ENCODE data around the gene HLA-C. TPM values are rescaled to one million over a fixed set of nuclear protein-coding genes. Genes with fewer than 3 reads are reported as not detected.

HLA-C gene
- total RNA-seq = 100 to 1,000 TPM; 736 to 755 TPM

DNA sequence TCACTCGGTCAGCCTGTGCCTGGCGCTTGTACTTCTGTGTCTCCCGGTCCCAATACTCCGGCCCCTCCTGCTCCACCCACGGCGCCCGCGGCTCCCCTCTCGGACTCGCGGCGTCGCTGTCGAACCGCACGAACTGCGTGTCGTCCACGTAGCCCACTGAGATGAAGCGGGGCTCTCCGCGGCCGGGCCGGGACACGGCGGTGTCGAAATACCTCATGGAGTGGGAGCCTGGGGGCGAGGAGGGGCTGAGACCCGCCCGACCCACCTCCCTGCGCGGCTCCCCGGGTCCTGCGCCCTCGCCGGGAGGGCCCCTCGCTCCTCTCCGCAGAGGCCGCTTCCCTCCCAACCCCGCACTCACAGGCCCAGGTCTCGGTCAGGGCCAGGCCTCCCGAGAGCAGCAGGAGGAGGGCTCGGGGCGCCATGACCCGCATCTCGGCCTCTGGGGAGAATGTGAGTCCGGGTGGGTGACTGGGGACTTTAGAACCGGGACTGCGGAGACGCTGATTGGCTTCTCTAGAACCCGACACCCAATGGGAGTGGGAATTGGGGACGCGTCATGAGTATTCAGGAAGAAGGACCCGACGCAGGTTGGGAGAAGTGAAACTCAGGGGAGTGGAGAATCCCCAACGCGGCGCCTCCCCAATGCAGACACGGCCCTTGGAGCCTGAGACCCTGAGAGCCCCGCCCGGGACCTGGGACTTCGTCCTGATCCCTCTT, at the start of gene HLA-C:
TSS of gene HLA-C (minus strand) at position 452 of the 717 bp plus-strand sequence. CDS start at position 431, 21 bp downstream.
- no peaks in the 10 kb centered on the region for H3K9me3 Mint-ChIP-seq
- DNase-seq = peak; percentile 87
- H3K27ac Mint-ChIP-seq = peak within 1 kb of the TSS; percentile 98
- H3K27me3 Mint-ChIP-seq = peaks cover 3% of the 10 kb centered on the region
- H3K4me1 Mint-ChIP-seq = peaks cover 47% of the 10 kb centered on the region
- peak within 1 kb of the TSS; percentile 90 for H3K4me3 Mint-ChIP-seq
- H3K36me3 Mint-ChIP-seq = peaks cover 51% of the 10 kb centered on the region

DNA sequence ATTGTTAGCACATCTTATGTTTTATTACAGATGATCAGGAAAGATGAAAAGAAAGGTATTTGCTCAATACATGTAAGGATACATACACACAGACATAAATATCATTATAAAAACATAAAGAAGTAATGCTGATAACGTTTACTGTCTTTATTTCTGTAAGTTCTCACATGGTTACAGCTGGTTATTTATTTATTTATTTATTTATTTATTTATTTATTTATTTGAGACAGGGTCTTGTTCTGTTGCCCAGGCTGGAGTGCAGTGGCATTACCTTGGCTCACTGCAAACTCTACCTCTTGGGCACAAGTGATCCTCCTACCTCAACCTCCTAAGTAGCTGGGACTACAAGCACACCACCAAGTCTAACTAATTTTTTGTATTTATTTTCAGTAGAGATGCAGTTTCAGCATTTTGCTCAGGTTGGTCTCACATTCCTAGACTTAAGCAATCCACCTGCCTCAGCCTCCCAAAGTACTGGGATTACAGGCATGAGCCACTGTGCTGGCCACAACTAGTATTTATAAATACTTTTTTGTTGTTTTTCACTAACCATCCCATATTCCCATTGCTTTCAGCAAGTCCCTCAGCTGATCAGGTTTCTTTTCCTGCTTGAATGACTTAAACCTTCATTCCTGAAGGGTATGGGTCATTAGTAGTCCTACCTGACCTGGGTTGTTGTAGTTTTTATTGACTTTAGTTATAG, 49.3 kb upstream of the HLA-C start:
- no peak overlapping the region for H3K27ac Mint-ChIP-seq
- no peak for DNase-seq
- H3K4me3 Mint-ChIP-seq = no peak overlapping the region
- no peaks in the 10 kb centered on the region for H3K4me1 Mint-ChIP-seq
- H3K36me3 Mint-ChIP-seq = peaks cover 2% of the 10 kb centered on the region
- H3K9me3 Mint-ChIP-seq = peaks cover 2% of the 10 kb centered on the region
- H3K27me3 Mint-ChIP-seq = peaks cover 41% of the 10 kb centered on the region

DNA sequence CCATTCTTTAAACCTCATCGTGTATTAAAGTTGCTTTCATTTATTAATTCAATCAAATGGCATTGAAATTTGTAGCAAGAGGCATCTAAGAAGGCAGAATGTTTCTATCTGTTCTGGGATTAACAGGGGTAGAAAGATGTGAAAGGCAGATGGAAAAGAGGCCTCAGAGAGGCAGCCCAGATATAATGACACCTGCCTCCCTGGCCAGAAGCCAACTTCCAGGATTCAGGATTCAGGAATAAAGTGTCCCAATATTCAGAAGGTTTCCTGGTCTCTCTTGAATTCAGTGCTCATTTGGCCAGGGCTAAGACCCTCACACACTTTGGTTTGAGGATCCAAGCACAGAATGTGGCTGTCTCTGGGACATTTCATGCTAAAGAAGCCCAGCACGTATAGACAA, 45.1 kb upstream of the HLA-C start:
- no peak for DNase-seq
- Mint-ChIP-seq H3K4me1 (no peaks in the 10 kb centered on the region), H3K4me3 (no peak overlapping the region), H3K36me3 (no peaks in the 10 kb centered on the region), H3K27me3 (peaks cover 32% of the 10 kb centered on the region), H3K27ac (no peak overlapping the region), H3K9me3 (no peaks in the 10 kb centered on the region)

DNA sequence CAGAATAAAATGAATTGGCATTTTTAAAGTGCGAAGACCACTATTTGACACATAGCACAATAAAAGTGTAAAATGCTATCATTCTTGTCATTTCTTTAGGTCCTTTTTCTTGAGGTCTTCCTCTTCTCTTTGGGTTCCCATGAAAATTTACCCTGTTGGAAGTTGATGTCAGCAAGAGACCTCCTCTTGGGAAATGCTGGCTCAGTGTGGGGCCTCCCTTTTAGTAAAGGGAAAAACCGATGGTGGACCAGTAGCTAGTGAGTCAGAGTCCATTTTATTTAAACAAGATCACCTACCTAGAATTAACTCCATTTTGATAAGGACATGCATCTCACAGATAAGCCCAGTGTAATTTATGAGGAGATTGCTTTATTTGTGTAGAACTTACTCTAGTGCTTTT, 37.7 kb upstream of the HLA-C start:
- Mint-ChIP-seq H3K4me3 (no peak overlapping the region), H3K36me3 (no peaks in the 10 kb centered on the region)

DNA sequence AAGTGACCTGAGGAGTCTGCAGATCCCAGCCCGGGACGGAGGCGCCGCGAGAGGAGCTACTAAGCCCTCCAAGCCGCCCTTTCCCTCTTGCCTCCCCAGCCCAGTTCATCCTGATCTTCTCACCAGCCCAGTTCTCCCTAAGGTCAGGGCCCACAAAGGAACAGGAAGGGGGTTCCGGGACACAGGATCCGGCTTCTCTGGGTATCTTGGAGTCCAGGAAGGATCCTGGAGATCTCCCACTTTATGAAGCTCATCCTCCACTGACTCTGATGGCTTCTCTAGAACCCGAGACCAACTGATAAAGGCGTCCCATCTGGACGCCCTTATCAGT, 36.9 kb upstream of the HLA-C start:
- no peak overlapping the region for H3K27ac Mint-ChIP-seq
- no peak for DNase-seq
- peaks cover 13% of the 10 kb centered on the region for H3K27me3 Mint-ChIP-seq
- peaks cover 4% of the 10 kb centered on the region for H3K4me1 Mint-ChIP-seq
- peak overlapping the region; percentile 29 for H3K4me3 Mint-ChIP-seq
- no peaks in the 10 kb centered on the region for H3K9me3 Mint-ChIP-seq
- H3K36me3 Mint-ChIP-seq = no peaks in the 10 kb centered on the region

More for the DNA sequence above, 37.7 kb upstream of the HLA-C start:
- H3K9me3 Mint-ChIP-seq = no peaks in the 10 kb centered on the region
- H3K4me1 Mint-ChIP-seq = peaks cover 4% of the 10 kb centered on the region
- peaks cover 15% of the 10 kb centered on the region for H3K27me3 Mint-ChIP-seq
- no peak for DNase-seq
- H3K27ac Mint-ChIP-seq = no peak overlapping the region

DNA sequence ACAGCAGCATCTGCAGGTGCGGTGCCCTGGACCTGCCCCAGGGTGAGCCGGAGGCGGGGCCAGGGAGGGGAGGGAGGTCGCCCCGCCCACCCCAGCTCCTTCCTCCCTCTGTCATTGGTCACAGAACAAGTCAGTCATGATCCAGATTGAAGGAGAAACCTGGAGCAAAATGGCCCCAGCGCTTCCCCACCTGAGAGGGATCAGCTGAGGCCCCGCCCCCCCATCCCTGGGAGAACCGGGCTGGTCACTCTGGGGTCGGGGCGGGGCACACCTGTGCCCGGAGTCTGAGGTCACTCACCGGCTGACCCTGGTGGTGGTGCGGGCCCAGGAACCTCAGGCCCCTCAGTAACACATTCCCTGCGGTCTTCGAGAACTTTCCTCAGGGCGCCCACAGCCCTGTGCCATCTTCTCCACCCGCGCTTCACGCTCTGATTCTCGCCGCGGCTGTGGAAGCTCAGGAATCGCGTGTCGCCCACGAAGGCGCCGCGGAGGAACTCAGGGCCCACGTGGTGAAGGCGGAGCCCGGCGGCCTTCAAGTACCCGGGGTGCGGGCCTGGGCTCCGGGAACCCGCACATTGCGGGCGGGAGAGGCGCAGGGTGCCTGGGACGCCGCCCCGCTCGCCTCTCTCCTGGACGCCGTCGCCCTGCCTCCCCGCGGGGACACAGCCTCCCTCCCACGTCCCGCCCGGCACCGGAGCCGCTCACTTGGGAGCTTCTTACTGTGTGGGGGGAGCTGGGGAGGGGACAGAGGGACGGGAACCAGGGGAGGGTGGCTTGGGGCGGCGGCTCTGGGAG, 36.4 kb upstream of the HLA-C start:
- DNase-seq = peak; percentile 70
- peaks cover 13% of the 10 kb centered on the region for H3K27me3 Mint-ChIP-seq

DNA sequence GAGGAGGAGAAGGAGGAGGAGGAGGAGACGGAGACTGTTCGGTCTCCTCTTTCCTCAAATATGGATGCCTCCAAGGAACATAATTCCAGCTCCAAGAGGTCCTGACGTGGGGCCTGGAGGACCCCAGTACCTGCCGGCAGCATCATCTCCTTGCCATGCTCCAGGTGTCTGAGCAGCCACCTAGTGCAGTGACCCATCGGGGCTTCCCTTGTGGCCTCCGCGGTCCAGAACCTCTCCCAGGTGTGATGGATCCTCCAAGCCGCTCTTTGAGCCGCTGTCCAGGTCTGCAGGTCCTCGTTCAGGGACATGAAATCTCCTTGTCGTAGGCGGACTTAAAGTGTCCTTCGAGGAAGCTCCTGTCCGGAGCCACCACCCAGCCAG, 35.8 kb upstream of the HLA-C start:
- Mint-ChIP-seq H3K36me3 (no peaks in the 10 kb centered on the region), H3K4me3 (no peak overlapping the region), H3K9me3 (no peaks in the 10 kb centered on the region), H3K27me3 (peaks cover 13% of the 10 kb centered on the region), H3K27ac (no peak overlapping the region), H3K4me1 (peaks cover 4% of the 10 kb centered on the region)
- DNase-seq = no peak

More for the DNA sequence above, 36.4 kb upstream of the HLA-C start:
- H3K4me1 Mint-ChIP-seq = peaks cover 4% of the 10 kb centered on the region
- peak overlapping the region; percentile 76 for H3K4me3 Mint-ChIP-seq
- H3K9me3 Mint-ChIP-seq = no peaks in the 10 kb centered on the region
- H3K36me3 Mint-ChIP-seq = no peaks in the 10 kb centered on the region
- peak overlapping the region; percentile 66 for H3K27ac Mint-ChIP-seq

DNA sequence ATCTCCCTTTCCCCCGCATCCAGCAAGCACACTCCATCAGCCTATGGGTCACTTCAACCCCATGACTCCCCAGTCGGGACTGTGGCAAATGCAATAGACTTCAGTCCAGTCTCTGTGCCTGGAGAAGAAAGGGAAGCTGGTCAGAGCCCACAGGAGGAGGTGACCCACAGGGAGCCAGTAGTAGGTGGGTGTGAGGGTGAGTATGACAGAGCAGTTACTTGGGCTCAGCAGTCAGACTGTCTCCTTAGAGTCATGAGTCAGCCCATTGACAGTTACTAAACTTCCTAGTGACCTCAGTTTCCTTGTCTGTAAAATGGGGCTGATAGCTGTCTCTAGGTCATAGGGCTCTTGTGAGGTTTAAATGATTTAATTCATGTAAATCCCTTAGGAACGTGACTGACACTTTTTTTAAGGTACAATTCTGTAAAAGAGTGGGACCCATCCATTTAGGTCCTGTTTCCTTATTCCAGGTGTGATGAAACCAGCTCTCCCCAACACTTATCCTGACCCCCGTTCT, 33.9 kb upstream of the HLA-C start:
- H3K9me3 Mint-ChIP-seq = no peaks in the 10 kb centered on the region
- no peaks in the 10 kb centered on the region for H3K36me3 Mint-ChIP-seq
- peaks cover 13% of the 10 kb centered on the region for H3K27me3 Mint-ChIP-seq
- H3K4me1 Mint-ChIP-seq = peaks cover 4% of the 10 kb centered on the region
- no peak overlapping the region for H3K4me3 Mint-ChIP-seq
- DNase-seq = no peak
- H3K27ac Mint-ChIP-seq = no peak overlapping the region

DNA sequence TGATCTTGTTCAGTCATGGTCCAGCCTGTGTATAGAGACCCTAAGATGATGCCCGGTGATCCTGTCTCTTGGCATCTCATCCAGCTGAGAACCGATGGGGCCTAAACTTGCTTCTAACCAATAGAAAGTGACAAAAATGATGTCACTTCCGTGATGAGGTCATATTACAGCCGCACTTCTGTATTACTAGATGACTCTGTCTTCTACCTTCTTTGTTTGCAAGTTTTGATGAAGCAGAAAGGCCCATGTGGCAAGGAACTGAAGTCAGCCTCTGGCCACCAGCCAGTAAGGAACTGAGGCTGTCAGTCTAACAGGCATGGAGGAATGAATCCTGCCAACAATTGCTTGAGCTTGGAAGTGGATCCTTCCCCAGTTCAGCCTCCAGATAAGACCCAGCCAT, 32.8 kb upstream of the HLA-C start:
- DNase-seq = no peak
- H3K27ac Mint-ChIP-seq = no peak overlapping the region

DNA sequence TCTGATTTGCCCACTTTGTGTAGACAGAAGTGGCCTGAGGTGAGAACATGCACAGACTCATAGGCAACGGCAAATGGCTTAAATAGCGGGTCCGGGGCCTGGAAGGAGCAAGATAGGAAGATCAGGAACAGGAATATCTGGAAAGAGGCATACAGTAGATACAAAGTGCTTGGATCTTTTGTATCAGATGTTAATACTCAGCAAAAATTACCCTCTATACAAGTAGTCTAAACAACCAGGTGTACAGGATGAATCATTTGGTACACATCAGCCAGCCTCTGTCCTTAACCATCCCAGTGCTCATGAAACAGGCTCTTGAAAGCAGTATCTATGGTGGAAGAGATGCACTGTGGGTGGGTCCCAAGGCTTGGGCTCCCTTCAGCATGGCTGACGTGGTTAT, 28.9 kb upstream of the HLA-C start:
- H3K4me1 Mint-ChIP-seq = no peaks in the 10 kb centered on the region
- no peak overlapping the region for H3K27ac Mint-ChIP-seq
- no peak for DNase-seq
- H3K27me3 Mint-ChIP-seq = no peaks in the 10 kb centered on the region
- H3K36me3 Mint-ChIP-seq = no peaks in the 10 kb centered on the region
- no peak overlapping the region for H3K4me3 Mint-ChIP-seq
- H3K9me3 Mint-ChIP-seq = no peaks in the 10 kb centered on the region

More for the DNA sequence above, 32.8 kb upstream of the HLA-C start:
- Mint-ChIP-seq H3K27me3 (peaks cover 5% of the 10 kb centered on the region), H3K4me1 (peaks cover 3% of the 10 kb centered on the region), H3K4me3 (no peak overlapping the region), H3K36me3 (no peaks in the 10 kb centered on the region), H3K9me3 (no peaks in the 10 kb centered on the region)

DNA sequence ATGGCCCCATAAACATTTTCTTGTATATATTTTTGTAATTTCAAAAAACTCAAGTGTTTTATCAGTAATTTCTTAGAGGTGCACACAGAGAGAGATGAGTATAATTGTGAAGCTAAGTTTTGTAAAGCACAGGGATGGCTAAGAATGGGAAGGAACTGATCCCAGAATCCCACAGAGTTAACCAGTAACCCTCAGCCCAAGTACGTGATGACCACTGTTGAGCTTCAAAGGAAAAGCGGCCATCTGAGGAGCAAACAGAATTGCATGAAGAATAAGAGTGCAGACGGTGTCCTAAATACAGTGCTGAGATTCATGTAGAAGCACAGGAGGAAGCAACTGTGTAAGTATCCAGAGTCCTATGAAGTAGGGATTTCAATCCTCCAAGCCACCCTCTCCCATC, 28.1 kb upstream of the HLA-C start:
- H3K4me3 Mint-ChIP-seq = no peak overlapping the region
- no peaks in the 10 kb centered on the region for H3K9me3 Mint-ChIP-seq
- H3K36me3 Mint-ChIP-seq = no peaks in the 10 kb centered on the region
- no peaks in the 10 kb centered on the region for H3K27me3 Mint-ChIP-seq
- DNase-seq = no peak
- H3K27ac Mint-ChIP-seq = no peak overlapping the region
- H3K4me1 Mint-ChIP-seq = no peaks in the 10 kb centered on the region

DNA sequence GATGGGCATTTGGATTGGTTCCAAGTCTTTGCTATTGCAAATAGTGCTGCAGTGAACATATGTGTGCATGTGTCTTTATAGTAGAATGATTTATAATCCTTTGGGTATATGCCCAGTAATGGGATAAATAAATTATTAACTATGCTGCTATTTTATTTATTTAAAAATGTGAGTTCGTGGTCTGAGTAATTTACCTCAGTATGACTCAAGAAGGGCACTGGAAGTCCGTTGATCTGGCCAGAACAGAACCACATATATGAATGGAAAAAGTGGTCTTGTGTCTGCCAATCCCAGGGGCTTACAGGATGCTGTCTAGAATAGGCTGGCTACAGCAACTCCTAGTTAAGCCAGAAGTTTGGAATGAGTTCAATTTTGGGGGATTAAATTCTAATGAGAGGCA, 27.6 kb upstream of the HLA-C start:
- no peak overlapping the region for H3K4me3 Mint-ChIP-seq
- DNase-seq = no peak
- no peak overlapping the region for H3K27ac Mint-ChIP-seq
- H3K4me1 Mint-ChIP-seq = no peaks in the 10 kb centered on the region
- H3K27me3 Mint-ChIP-seq = no peaks in the 10 kb centered on the region
- H3K36me3 Mint-ChIP-seq = no peaks in the 10 kb centered on the region
- H3K9me3 Mint-ChIP-seq = no peaks in the 10 kb centered on the region

DNA sequence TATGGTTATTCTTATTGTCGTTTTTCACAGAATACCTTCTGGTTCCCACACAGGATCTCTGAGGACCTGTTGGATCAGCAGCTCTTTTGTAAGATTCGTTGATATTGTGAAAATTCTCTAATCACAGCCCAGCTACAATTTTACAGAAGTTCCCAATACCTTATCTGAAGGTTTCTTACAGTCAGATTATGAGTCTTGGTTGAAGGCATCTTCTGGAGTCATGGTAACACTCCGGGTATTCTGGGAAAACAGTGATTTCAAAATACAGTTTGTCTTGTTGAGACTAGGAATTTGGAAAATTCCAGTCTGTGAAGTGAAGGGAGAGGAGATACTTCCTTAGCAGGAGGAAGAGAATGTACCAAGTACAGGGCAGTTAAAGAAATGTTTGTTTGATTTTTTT, 22.2 kb upstream of the HLA-C start:
- H3K4me3 Mint-ChIP-seq = no peak overlapping the region
- H3K27ac Mint-ChIP-seq = no peak overlapping the region
- DNase-seq = no peak
- no peaks in the 10 kb centered on the region for H3K4me1 Mint-ChIP-seq
- H3K9me3 Mint-ChIP-seq = no peaks in the 10 kb centered on the region
- peaks cover 16% of the 10 kb centered on the region for H3K27me3 Mint-ChIP-seq
- no peaks in the 10 kb centered on the region for H3K36me3 Mint-ChIP-seq

DNA sequence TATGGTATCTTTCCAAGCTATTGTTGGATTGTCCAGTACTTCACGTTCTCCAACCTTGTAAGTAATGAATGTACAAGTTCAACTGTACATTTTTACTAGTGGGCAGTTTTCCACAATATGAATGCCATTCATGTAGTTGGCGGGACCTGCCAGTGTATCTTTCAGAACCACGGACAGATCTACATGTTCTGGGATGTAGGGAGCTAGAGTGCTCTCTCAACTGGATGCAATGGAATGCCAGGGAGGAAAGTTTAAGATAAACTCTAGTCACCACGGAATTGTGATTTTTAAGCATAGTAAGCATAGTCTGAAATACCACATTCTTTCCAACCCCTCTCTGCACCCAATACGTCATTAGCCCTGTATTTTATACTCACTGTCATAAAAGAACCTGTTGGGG, 21.5 kb upstream of the HLA-C start:
- H3K4me3 Mint-ChIP-seq = no peak overlapping the region
- H3K27me3 Mint-ChIP-seq = peaks cover 16% of the 10 kb centered on the region
- H3K27ac Mint-ChIP-seq = no peak overlapping the region
- no peaks in the 10 kb centered on the region for H3K4me1 Mint-ChIP-seq
- no peak for DNase-seq
- no peaks in the 10 kb centered on the region for H3K36me3 Mint-ChIP-seq
- no peaks in the 10 kb centered on the region for H3K9me3 Mint-ChIP-seq

DNA sequence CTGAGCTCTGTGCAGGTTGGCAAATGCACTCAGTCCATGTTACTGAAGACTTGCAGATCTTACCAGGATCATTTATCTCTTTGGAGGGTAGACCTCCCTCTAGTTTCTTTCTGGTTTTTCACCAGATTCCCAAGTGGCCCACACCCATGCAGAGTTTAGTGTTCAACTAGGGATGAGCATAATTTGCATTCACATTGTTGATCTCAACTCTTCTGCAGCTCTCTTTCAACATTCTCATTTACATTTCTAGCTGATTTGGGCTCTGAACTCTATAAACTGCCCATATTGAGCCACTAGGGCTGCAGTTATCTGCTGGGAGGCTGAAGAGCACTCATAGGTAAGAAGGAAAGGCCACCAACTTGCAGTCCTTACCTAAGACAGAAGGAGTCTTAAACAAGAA, 17.9 kb upstream of the HLA-C start:
- Mint-ChIP-seq H3K4me3 (no peak overlapping the region), H3K4me1 (no peaks in the 10 kb centered on the region), H3K27me3 (peaks cover 16% of the 10 kb centered on the region), H3K9me3 (no peaks in the 10 kb centered on the region), H3K27ac (no peak overlapping the region), H3K36me3 (no peaks in the 10 kb centered on the region)
- no peak for DNase-seq

Data from activated naive CD8-positive, alpha-beta T cell treated with anti-CD3 and anti-CD28 coated beads for 36 hours (primary cell).